ENCODE measurements around the gene VSIG4.

DNA sequence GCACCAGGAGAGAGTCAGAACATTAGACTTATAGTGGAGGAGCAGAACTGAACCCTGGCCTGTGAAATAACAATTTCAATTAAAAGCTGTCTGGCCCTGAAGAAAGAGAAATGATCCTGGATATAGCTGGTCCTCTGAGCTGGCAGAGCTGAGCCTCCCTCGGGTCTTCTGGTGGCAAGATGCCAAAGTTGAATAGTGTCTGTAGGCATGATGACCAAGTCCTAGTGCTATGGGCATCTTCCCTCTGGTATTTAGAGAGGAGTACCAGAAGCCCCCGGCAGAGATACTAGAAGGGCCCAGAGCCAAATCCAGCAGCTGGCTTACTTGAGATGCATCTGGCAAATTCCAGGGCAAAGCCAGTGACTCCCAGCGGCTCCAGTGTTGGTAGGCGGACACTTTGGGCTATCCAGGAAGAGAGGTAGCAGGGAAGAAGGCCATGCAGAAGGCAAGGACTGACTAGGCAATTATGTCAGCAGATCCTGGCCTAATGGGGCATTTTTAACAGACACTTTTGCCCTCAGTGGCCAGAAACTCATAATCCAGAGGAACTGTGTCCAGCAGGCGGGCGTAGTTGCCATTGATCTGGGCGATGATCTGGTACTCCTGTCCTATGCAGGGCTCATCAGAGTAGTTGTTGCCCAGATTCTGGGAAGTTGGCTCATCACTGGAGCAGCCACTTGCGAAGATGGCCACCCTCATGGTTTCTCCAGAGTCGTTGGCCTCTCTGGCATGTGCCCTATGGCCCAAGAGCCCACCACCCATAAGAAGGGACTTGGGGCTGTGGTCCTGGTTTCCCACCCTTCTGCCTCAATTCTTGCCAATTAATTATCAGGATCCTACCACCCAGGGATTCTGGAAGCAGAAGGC lies 17.9 kb downstream of the VSIG4 start:
- TF ChIP-seq POLR2AphosphoS5 (IDR thresholded peaks at IDR 0.05) (no peak), POLR2A (IDR thresholded peaks at IDR 0.05) (no peak)
- TF ChIP-seq, protein P1, sequence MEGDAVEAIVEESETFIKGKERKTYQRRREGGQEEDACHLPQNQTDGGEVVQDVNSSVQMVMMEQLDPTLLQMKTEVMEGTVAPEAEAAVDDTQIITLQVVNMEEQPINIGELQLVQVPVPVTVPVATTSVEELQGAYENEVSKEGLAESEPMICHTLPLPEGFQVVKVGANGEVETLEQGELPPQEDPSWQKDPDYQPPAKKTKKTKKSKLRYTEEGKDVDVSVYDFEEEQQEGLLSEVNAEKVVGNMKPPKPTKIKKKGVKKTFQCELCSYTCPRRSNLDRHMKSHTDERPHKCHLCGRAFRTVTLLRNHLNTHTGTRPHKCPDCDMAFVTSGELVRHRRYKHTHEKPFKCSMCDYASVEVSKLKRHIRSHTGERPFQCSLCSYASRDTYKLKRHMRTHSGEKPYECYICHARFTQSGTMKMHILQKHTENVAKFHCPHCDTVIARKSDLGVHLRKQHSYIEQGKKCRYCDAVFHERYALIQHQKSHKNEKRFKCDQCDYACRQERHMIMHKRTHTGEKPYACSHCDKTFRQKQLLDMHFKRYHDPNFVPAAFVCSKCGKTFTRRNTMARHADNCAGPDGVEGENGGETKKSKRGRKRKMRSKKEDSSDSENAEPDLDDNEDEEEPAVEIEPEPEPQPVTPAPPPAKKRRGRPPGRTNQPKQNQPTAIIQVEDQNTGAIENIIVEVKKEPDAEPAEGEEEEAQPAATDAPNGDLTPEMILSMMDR (IDR thresholded peaks at IDR 0.05): no peak

Measured in sigmoid colon (tissue), 4 donors.